Testis (tissue), 3 donors: ENCODE results near the gene NRP1. TPM values are rescaled to one million over a fixed set of nuclear protein-coding genes. Genes with fewer than 3 reads are reported as not detected.

Source experiments
- DNase-seq: peaks from one replicate; pipeline ENCODE4 v3.0.0-alpha.2; 2019
- H3K27ac ChIP-seq, 2 donors: fragments of 200-600 bp; sonication (generic); one replicate each; pipeline ENCODE4 v1.5.1; 2019
- H3K27me3 ChIP-seq: fragments of 200-600 bp; sonication (generic); one replicate; pipeline ENCODE4 v1.5.1; 2019
- H3K36me3 ChIP-seq: fragments of 200-600 bp; sonication (generic); one replicate; pipeline ENCODE4 v1.5.1; 2017; ENCODE audit warnings: low read depth; ENCODE audit errors: missing control alignments
- H3K4me1 ChIP-seq: fragments of 200-600 bp; sonication (generic); one replicate; pipeline ENCODE4 v1.5.1; 2019
- H3K4me3 ChIP-seq, 2 donors: fragments of 200-600 bp; sonication (generic); one replicate each; pipeline ENCODE4 v1.5.1; 2017 to 2019
- H3K9me3 ChIP-seq: fragments of 200-600 bp; sonication (generic); one replicate; pipeline ENCODE4 v1.5.1; 2017
- POLR2A ChIP-seq: fragments of 450-650 bp; IDR thresholded peaks from one replicate; pipeline ENCODE4 v1.6.1; 2017; ENCODE audit warnings: antibody characterized with exemption, mild to moderate bottlenecking, moderate library complexity
- WGBS, 2 donors: methylation state at CpG; one replicate each; pipeline ENCODE4 v1.1.5; 2018; 5-methylcytosine and 5-hydroxymethylcytosine counted together
- intact Hi-C: fragments of 100-400 bp; cut with DNase I; formaldehyde crosslinking; loops from one replicate; pipeline ENCODE4 v1.15.1; 2023; ENCODE audit warnings: low total_unique reads
- polyA plus RNA-seq: library from polyadenylated mRNA; stranded (reverse); fragments of 350-450 nt; fragmentation: Illumina TruSeq; extraction: RNeasy Lipid Tissue Mini Kit (QIAGEN cat#74804); gene quantifications from one replicate; pipeline ENCODE4 v1.2.3, GENCODE V29; 2014; ENCODE audit warnings: low read depth, low replicate concordance; ENCODE audit not compliant: insufficient read depth
- total RNA-seq, 2 donors: library from RNA; depleted of rRNA; stranded (reverse); fragments of >200 nt; gene quantifications; one replicate each; pipeline ENCODE4 v1.2.3, GENCODE V29; 2016
- TF ChIP-seq, protein P1 (sequence below), 3 experiments: fragments of 450-650 bp in 2 of 3; fragments of 200-600 bp in 1 of 3; sonication (generic) in 1 of 3; IDR thresholded peaks; one replicate each; pipeline ENCODE4 v1.5.1; 2016 to 2019; ENCODE audit warnings: antibody characterized with exemption in 3 of 3, mild to moderate bottlenecking in 2 of 3, moderate library complexity in 1 of 3

The NRP1 gene
- total and polyA plus RNA-seq, 3 donors from 2014 or later, result 15.9 to 23.8 (median 17.1) TPM

- no peaks in the 10 kb centered on the region for H3K9me3 ChIP-seq
- peaks cover 17% of the 10 kb centered on the region for H3K4me1 ChIP-seq
- WGBS, 2 donors, result 68 to 75% methylated on average over 9 of the region's 9 CpGs
- H3K36me3 ChIP-seq, result no peaks in the 10 kb centered on the region
- intact Hi-C loops, result no loop called here
- no peak overlapping the region for H3K27ac ChIP-seq
- H3K4me3 ChIP-seq, result no peak overlapping the region
- no peaks in the 10 kb centered on the region for H3K27me3 ChIP-seq
- no peak for TF ChIP-seq POLR2A
- TF ChIP-seq, protein P1, sequence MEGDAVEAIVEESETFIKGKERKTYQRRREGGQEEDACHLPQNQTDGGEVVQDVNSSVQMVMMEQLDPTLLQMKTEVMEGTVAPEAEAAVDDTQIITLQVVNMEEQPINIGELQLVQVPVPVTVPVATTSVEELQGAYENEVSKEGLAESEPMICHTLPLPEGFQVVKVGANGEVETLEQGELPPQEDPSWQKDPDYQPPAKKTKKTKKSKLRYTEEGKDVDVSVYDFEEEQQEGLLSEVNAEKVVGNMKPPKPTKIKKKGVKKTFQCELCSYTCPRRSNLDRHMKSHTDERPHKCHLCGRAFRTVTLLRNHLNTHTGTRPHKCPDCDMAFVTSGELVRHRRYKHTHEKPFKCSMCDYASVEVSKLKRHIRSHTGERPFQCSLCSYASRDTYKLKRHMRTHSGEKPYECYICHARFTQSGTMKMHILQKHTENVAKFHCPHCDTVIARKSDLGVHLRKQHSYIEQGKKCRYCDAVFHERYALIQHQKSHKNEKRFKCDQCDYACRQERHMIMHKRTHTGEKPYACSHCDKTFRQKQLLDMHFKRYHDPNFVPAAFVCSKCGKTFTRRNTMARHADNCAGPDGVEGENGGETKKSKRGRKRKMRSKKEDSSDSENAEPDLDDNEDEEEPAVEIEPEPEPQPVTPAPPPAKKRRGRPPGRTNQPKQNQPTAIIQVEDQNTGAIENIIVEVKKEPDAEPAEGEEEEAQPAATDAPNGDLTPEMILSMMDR (IDR thresholded peaks at IDR 0.05), result no peak
- no peak for DNase-seq
These were observed 76.9 kb downstream of the NRP1 start for GRCh38 chr10:33257439-33258080.

DNA sequence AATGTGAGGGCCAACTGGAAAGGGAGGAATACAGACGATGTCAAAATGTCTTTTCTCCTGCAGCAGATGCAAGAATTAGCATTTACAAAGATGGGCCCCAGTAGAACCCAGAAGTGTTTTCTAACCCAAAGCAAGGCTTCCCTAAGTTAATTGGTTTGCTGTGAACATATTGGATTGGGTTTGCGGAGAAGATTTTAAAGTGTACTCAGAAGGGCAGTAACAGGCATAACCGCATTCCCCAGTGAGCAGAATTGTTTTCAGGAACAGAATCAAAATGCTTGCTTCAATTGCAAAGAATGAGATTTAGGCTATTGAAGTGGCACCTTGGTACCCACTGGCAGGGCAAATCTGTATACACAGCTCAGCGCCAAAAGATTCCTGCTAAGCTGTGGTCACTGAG, 78.0 kb downstream of the NRP1 start:
- Histone ChIP-seq H3K36me3 (no peaks in the 10 kb centered on the region), H3K4me3 (no peak overlapping the region), H3K4me1 (peaks cover 17% of the 10 kb centered on the region), H3K27me3 (no peaks in the 10 kb centered on the region), H3K9me3 (no peaks in the 10 kb centered on the region), H3K27ac (no peak overlapping the region)
- 96 to 100% methylated on average over 3 to 4 of the region's 4 CpGs for WGBS, 2 donors
- TF ChIP-seq POLR2A, result no peak
- TF ChIP-seq, protein P1 (IDR thresholded peaks at IDR 0.05), result no peak
- DNase-seq, result no peak
- intact Hi-C loops, result no loop called here

GRCh38 chr10:33254556-33255160, 79.8 kb downstream of the NRP1 start:
- Histone ChIP-seq H3K36me3 (no peaks in the 10 kb centered on the region), H3K4me1 (peaks cover 12% of the 10 kb centered on the region), H3K4me3 (no peak overlapping the region), H3K9me3 (no peaks in the 10 kb centered on the region), H3K27ac (no peak overlapping the region), H3K27me3 (no peaks in the 10 kb centered on the region)
- WGBS, 2 donors, result 52 to 61% methylated on average over 3 of the region's 3 CpGs
- DNase-seq, result no peak
- TF ChIP-seq, protein P1 (IDR thresholded peaks at IDR 0.05), result no peak
- TF ChIP-seq POLR2A, result no peak
- intact Hi-C loops, result no loop called here

DNA sequence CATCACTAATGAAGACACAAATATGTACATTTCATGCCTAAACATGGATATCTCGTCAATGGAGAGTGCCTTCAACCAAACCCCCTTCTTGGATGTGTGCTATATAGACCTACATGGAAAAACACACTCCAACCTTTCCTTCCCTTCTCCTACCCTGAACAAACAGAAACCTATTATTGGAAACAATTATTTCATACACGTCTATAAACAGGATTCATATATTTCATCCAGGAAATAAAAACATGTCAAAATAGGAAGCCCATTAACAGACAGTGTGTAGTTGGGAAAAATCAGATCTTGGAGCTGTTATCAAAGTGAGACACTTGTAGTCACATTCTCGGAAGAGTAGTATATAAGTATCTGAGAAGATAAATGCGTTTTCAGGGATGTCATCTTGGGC, 81.1 kb downstream of the NRP1 start:
- TF ChIP-seq, protein P1 (IDR thresholded peaks at IDR 0.05), result no peak
- no peak for TF ChIP-seq POLR2A
- no peak overlapping the region for H3K27ac ChIP-seq
- no peak overlapping the region for H3K4me3 ChIP-seq
- no peaks in the 10 kb centered on the region for H3K27me3 ChIP-seq
- no peaks in the 10 kb centered on the region for H3K9me3 ChIP-seq
- no peaks in the 10 kb centered on the region for H3K36me3 ChIP-seq
- DNase-seq, result no peak
- intact Hi-C loops, result no loop called here
- WGBS, 2 donors, result 74 to 81% methylated on average over 4 of the region's 4 CpGs
- H3K4me1 ChIP-seq, result peaks cover 8% of the 10 kb centered on the region

DNA sequence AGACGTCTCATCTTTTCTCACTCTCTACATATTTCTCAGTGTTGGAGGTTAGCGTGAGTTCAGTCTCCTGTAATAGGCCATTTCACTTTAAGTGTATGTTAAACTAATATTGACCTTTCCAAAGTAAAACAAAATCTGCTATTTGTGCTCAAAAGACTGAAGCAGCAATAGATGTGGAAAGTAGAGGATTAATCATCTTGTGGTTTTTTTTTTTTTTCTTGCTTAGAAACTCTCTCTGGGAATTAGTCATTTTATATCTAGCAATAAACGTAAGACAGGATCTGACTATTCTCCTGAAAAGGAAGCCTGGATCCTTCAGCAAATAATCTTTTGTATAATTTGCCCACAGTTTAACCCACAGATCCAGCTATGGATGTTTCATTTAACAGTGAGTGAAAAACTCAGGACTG, 81.7 kb downstream of the NRP1 start:
- DNase-seq, result no peak
- intact Hi-C loops, result no loop called here
- H3K36me3 ChIP-seq, result no peaks in the 10 kb centered on the region
- TF ChIP-seq, protein P1 (IDR thresholded peaks at IDR 0.05), result no peak
- TF ChIP-seq POLR2A, result no peak
- no peaks in the 10 kb centered on the region for H3K9me3 ChIP-seq
- WGBS, 2 donors, result 75 to 85% methylated on average over 3 of the region's 3 CpGs
- no peak overlapping the region for H3K4me3 ChIP-seq
- H3K4me1 ChIP-seq, result peaks cover 4% of the 10 kb centered on the region
- H3K27ac ChIP-seq, result no peak overlapping the region
- H3K27me3 ChIP-seq, result no peaks in the 10 kb centered on the region
